Measurements from ENCODE around the gene TRIM9.

GRCh38 chr14:50967790-50968189, 127.1 kb downstream of the TRIM9 start:
- TF ChIP-seq CTCF (conservative IDR thresholded peaks at IDR 0.05; ENCODE audit: low read depth, low read length) (no peak), EZH2 (IDR thresholded peaks at IDR 0.05; ENCODE audit: borderline replicate concordance, low read depth, low read length, poor library complexity, severe bottlenecking) (no peak)

Data from A673 (cell line).